ENCODE measurements around the gene TTC9C. TPM values are rescaled to one million over a fixed set of nuclear protein-coding genes. Genes with fewer than 3 reads are reported as not detected.

Gene TTC9C
- total RNA-seq, 1 donor from 2014 or later, result 33.3 TPM

- H3K36me3 Mint-ChIP-seq (ENCODE audit: low read depth), result peaks cover 33% of the 10 kb centered on the region
- no peaks in the 10 kb centered on the region for H3K9me3 Mint-ChIP-seq
- intact Hi-C loops (cut with micrococcal nuclease), result loop anchor here (5.0 kb wide), 2 partner anchors 67 to 93 kb away; partner anchors contain the start of genes EML3, ROM1 and TAF6L
- no peak for DNase-seq
- peak overlapping the region; percentile 89 for H3K27ac Mint-ChIP-seq
- peaks cover 33% of the 10 kb centered on the region for H3K4me1 Mint-ChIP-seq
- no peaks in the 10 kb centered on the region for H3K27me3 Mint-ChIP-seq
- peak overlapping the region; percentile 96 for H3K4me3 Mint-ChIP-seq
These were observed 22.9 kb upstream of the TTC9C start for GRCh38 chr11:62705413-62705812.

GRCh38 chr11:62705880-62706849 lies 22.1 kb upstream of the TTC9C start:
- Mint-ChIP-seq H3K27ac (peak overlapping the region; percentile 89), H3K4me1 (peaks cover 33% of the 10 kb centered on the region)

GRCh38 chr11:62706850-62707247 lies 21.4 kb upstream of the TTC9C start:
- Mint-ChIP-seq H3K27ac (peak overlapping the region; percentile 71), H3K4me1 (peaks cover 33% of the 10 kb centered on the region), H3K36me3 (ENCODE audit: low read depth) (peaks cover 37% of the 10 kb centered on the region), H3K9me3 (no peaks in the 10 kb centered on the region), H3K27me3 (no peaks in the 10 kb centered on the region), H3K4me3 (peak overlapping the region; percentile 96)
- intact Hi-C loops (cut with micrococcal nuclease), result loop anchor here (5.0 kb wide), 2 partner anchors 65 to 95 kb away; partner anchors contain the start of genes EML3, ROM1 and TAF6L
- DNase-seq, result no peak

More at GRCh38 chr11:62705880-62706849, 22.1 kb upstream of the TTC9C start:
- Mint-ChIP-seq H3K4me3 (peak overlapping the region; percentile 96), H3K27me3 (no peaks in the 10 kb centered on the region), H3K9me3 (no peaks in the 10 kb centered on the region), H3K36me3 (ENCODE audit: low read depth) (peaks cover 35% of the 10 kb centered on the region)
- peak; percentile 97 for DNase-seq
- intact Hi-C loops (cut with micrococcal nuclease), result loop anchor here (5.0 kb wide), 2 partner anchors 66 to 94 kb away; partner anchors contain the start of genes EML3, ROM1 and TAF6L

- Mint-ChIP-seq H3K27me3 (no peaks in the 10 kb centered on the region), H3K4me1 (peaks cover 36% of the 10 kb centered on the region), H3K9me3 (no peaks in the 10 kb centered on the region), H3K27ac (peak within 1 kb of the TSS; percentile 95), H3K36me3 (ENCODE audit: low read depth) (peaks cover 37% of the 10 kb centered on the region), H3K4me3 (peak within 1 kb of the TSS; percentile 96)
- DNase-seq, result peak; percentile 66
- intact Hi-C loops (cut with micrococcal nuclease), result loop anchor here (5.0 kb wide), 2 partner anchors 65 to 95 kb away; partner anchors contain the start of genes EML3, ROM1 and TAF6L
These were observed 20.9 kb upstream of the TTC9C start, which contains the start of the genes BSCL2 and GNG3 for GRCh38 chr11:62707277-62707861. Gene BSCL2, minus strand, starts transcription at chr11:62707424. Its CDS starts 229 bp downstream, at chr11:62707195. Gene GNG3, plus strand, starts transcription at chr11:62707676. Its CDS starts 620 bp downstream, at chr11:62708296.

GRCh38 chr11:62708392-62708791 lies 19.9 kb upstream of the TTC9C start:
- Mint-ChIP-seq H3K9me3 (no peaks in the 10 kb centered on the region), H3K4me3 (peak overlapping the region; percentile 91), H3K36me3 (ENCODE audit: low read depth) (peaks cover 43% of the 10 kb centered on the region), H3K27me3 (no peaks in the 10 kb centered on the region), H3K4me1 (peaks cover 46% of the 10 kb centered on the region), H3K27ac (peak overlapping the region; percentile 95)
- intact Hi-C loops (cut with micrococcal nuclease), result loop anchor here (2.0 to 5.0 kb wide), 4 partner anchors 36 to 96 kb away; partner anchors contain the start of genes EML3, LBHD1, ROM1 and TAF6L
- no peak for DNase-seq

- Mint-ChIP-seq H3K36me3 (ENCODE audit: low read depth) (peaks cover 47% of the 10 kb centered on the region), H3K27ac (peak overlapping the region; percentile 95), H3K9me3 (no peaks in the 10 kb centered on the region), H3K27me3 (no peaks in the 10 kb centered on the region), H3K4me3 (peak overlapping the region; percentile 91), H3K4me1 (peaks cover 50% of the 10 kb centered on the region)
- DNase-seq, result peak; percentile 85
- intact Hi-C loops (cut with micrococcal nuclease), result loop anchor here (1.0 to 5.0 kb wide), 9 partner anchors 19 to 117 kb away; partner anchors contain the start of genes EML3, GANAB, HNRNPUL2 and LBHD1
These were observed 19.5 kb upstream of the TTC9C start for GRCh38 chr11:62708793-62709192.

- peak overlapping the region; percentile 91 for H3K4me3 Mint-ChIP-seq
- intact Hi-C loops (cut with micrococcal nuclease), result loop anchor here (1.0 to 5.0 kb wide), 9 partner anchors 18 to 118 kb away; partner anchors contain the start of genes EML3, GANAB, HNRNPUL2 and LBHD1
- no peaks in the 10 kb centered on the region for H3K27me3 Mint-ChIP-seq
- H3K9me3 Mint-ChIP-seq, result no peaks in the 10 kb centered on the region
- H3K36me3 Mint-ChIP-seq (ENCODE audit: low read depth), result peaks cover 53% of the 10 kb centered on the region
- peak overlapping the region; percentile 95 for H3K27ac Mint-ChIP-seq
- DNase-seq, result peak; percentile 98
- H3K4me1 Mint-ChIP-seq, result peaks cover 54% of the 10 kb centered on the region
These were observed 18.9 kb upstream of the TTC9C start for GRCh38 chr11:62709247-62710000.

GRCh38 chr11:62710001-62710345 lies 18.3 kb upstream of the TTC9C start:
- peak overlapping the region; percentile 95 for H3K27ac Mint-ChIP-seq
- H3K4me1 Mint-ChIP-seq, result peaks cover 58% of the 10 kb centered on the region
- peaks cover 56% of the 10 kb centered on the region for H3K36me3 Mint-ChIP-seq (ENCODE audit: low read depth)
- H3K27me3 Mint-ChIP-seq, result no peaks in the 10 kb centered on the region
- intact Hi-C loops (cut with micrococcal nuclease), result no loop called here
- peak; percentile 83 for DNase-seq
- H3K4me3 Mint-ChIP-seq, result peak overlapping the region; percentile 91
- H3K9me3 Mint-ChIP-seq, result no peaks in the 10 kb centered on the region

- Mint-ChIP-seq H3K9me3 (no peaks in the 10 kb centered on the region), H3K4me1 (peaks cover 61% of the 10 kb centered on the region), H3K27ac (peak overlapping the region; percentile 92), H3K4me3 (peak overlapping the region; percentile 75), H3K27me3 (no peaks in the 10 kb centered on the region), H3K36me3 (ENCODE audit: low read depth) (peaks cover 74% of the 10 kb centered on the region)
- intact Hi-C loops (cut with micrococcal nuclease), result no loop called here
- DNase-seq, result peak; percentile 65
These were observed 15.9 kb upstream of the TTC9C start for GRCh38 chr11:62712276-62712812.

- H3K27me3 Mint-ChIP-seq, result no peaks in the 10 kb centered on the region
- peaks cover 79% of the 10 kb centered on the region for H3K36me3 Mint-ChIP-seq (ENCODE audit: low read depth)
- peaks cover 62% of the 10 kb centered on the region for H3K4me1 Mint-ChIP-seq
- intact Hi-C loops (cut with micrococcal nuclease), result no loop called here
- DNase-seq, result peak; percentile 74
- no peaks in the 10 kb centered on the region for H3K9me3 Mint-ChIP-seq
- H3K4me3 Mint-ChIP-seq, result peak overlapping the region; percentile 75
- peak overlapping the region; percentile 92 for H3K27ac Mint-ChIP-seq
These were observed 15.4 kb upstream of the TTC9C start for GRCh38 chr11:62712861-62713260.

- H3K27me3 Mint-ChIP-seq, result no peaks in the 10 kb centered on the region
- peak overlapping the region; percentile 92 for H3K27ac Mint-ChIP-seq
- peaks cover 83% of the 10 kb centered on the region for H3K36me3 Mint-ChIP-seq (ENCODE audit: low read depth)
- DNase-seq, result peak; percentile 64
- H3K4me3 Mint-ChIP-seq, result peak overlapping the region; percentile 75
- peaks cover 62% of the 10 kb centered on the region for H3K4me1 Mint-ChIP-seq
- no peaks in the 10 kb centered on the region for H3K9me3 Mint-ChIP-seq
- intact Hi-C loops (cut with micrococcal nuclease), result no loop called here
These were observed 14.9 kb upstream of the TTC9C start for GRCh38 chr11:62713343-62713742.

- DNase-seq, result no peak
- Mint-ChIP-seq H3K27ac (peak overlapping the region; percentile 80), H3K4me3 (peak overlapping the region; percentile 37), H3K36me3 (ENCODE audit: low read depth) (peaks cover 85% of the 10 kb centered on the region), H3K27me3 (no peaks in the 10 kb centered on the region), H3K9me3 (no peaks in the 10 kb centered on the region), H3K4me1 (peaks cover 58% of the 10 kb centered on the region)
- intact Hi-C loops (cut with micrococcal nuclease), result no loop called here
These were observed 12.8 kb upstream of the TTC9C start for GRCh38 chr11:62715150-62716130.
